PFSK-1 (cell line): ENCODE results near the gene COQ7.

ENCODE experiments used
- FOXP2 ChIP-seq: optimal IDR thresholded peaks from 2 replicates; pipeline ENCODE3; 2011; ENCODE audit warnings: borderline replicate concordance, control low read depth, inconsistent platforms; ENCODE audit not compliant: insufficient read depth; ENCODE audit errors: extremely low read length, extremely low read depth
- POLR2AphosphoS5 ChIP-seq: IDR thresholded peaks from 2 replicates; pipeline ENCODE4 v1.6.1; 2012; ENCODE audit warnings: low read depth, mild to moderate bottlenecking, control low read depth, low read length, moderate library complexity
- REST ChIP-seq, 2 experiments: IDR thresholded peaks; 2 replicates each; pipeline versions ENCODE4 v1.6.1 to v1.8.0; 2011 to 2012; ENCODE audit warnings: low read depth in 2 of 2, low read length in 2 of 2, control low read depth in 1 of 2, inconsistent platforms in 1 of 2, mild to moderate bottlenecking in 1 of 2, moderate library complexity in 1 of 2; ENCODE audit not compliant: insufficient read depth in 1 of 2
- SIN3A ChIP-seq: IDR thresholded peaks from 2 replicates; pipeline ENCODE4 v1.6.1; 2012; ENCODE audit warnings: mild to moderate bottlenecking, low read length, moderate library complexity, borderline replicate concordance; ENCODE audit not compliant: insufficient read depth
- TAF1 ChIP-seq: IDR thresholded peaks from 2 replicates; pipeline ENCODE4 v1.6.1; 2012; ENCODE audit warnings: low read length, control low read depth, borderline replicate concordance; ENCODE audit not compliant: insufficient read depth

COQ7 gene

GRCh38 chr16:19090916-19091315 lies 23.5 kb downstream of the COQ7 start:
- no peak for TF ChIP-seq SIN3A
- no peak for TF ChIP-seq POLR2AphosphoS5

GRCh38 chr16:19092653-19093410 lies 25.4 kb downstream of the COQ7 start:
- TF ChIP-seq POLR2AphosphoS5 (no peak), SIN3A (no peak), REST (IDR thresholded peaks at IDR 0.05; ENCODE audit: insufficient read depth in 1 of 2, low read depth in 2 of 2, low read length in 2 of 2) (no peak), TAF1 (no peak), FOXP2 (no peak)

GRCh38 chr16:19093631-19094541 lies 26.5 kb downstream of the COQ7 start:
- no peak for TF ChIP-seq TAF1
- no peak for TF ChIP-seq FOXP2
- no peak for TF ChIP-seq POLR2AphosphoS5
- no peak for TF ChIP-seq REST (IDR thresholded peaks at IDR 0.05; ENCODE audit: insufficient read depth in 1 of 2, low read depth in 2 of 2, low read length in 2 of 2)
- no peak for TF ChIP-seq SIN3A

GRCh38 chr16:19094542-19095365 lies 27.3 kb downstream of the COQ7 start:
- TF ChIP-seq REST (IDR thresholded peaks at IDR 0.05; ENCODE audit: insufficient read depth in 1 of 2, low read depth in 2 of 2, low read length in 2 of 2) (no peak), POLR2AphosphoS5 (no peak), SIN3A (no peak), TAF1 (no peak), FOXP2 (no peak)

GRCh38 chr16:19095654-19096053 lies 28.2 kb downstream of the COQ7 start:
- TF ChIP-seq SIN3A (no peak), TAF1 (no peak), REST (IDR thresholded peaks at IDR 0.05; ENCODE audit: insufficient read depth in 1 of 2, low read depth in 2 of 2, low read length in 2 of 2) (no peak), FOXP2 (no peak)
